Measurements from ENCODE around the gene MAD1L1.
"Not testable (repeated sequence)": the region's sequence is repeated elsewhere in the genome, so short reads cannot be mapped to it uniquely, and the experiment has no call there.

MAD1L1 gene

DNA sequence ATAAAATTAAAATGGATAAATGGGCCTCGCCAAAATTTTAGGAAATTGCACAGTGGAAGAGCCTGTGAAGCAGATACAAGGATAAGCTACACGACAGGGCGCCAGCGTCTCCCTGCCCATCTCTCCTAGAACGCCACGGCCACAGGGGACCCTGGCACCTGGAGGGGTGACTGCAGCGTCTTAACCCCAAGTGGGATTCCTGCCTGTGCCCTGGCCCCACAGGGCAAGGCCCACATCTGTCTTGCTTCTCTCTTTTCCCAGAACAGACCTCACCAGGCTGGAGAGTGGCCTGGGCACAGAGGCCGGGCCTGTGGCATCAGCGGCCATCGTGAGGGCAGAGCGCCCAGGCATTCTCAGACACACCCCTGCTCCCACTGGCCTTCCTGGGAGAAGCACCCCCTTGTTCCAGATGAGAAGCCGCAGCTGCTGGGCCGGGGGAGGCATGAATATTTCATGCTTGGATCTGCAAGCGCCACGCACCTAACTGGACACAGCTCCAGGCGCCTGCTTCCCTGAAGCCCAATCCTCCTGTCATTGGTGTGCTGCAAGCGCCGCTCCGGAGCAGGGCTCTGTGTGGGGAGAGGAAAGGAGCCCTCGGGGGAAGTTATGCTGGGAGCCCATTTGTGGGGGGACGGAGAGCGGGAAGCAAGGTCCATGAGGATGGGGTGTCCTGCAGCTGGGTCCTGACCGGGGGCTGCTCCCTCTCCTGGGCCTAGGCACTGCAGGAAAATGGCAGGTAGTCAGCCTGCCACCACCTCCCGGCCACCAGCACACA is 409.2 kb downstream of the MAD1L1 start:
- no peak overlapping the region for H2AFZ ChIP-seq (ENCODE audit: low read depth)
- no peaks in the 10 kb centered on the region for H3K27me3 ChIP-seq (ENCODE audit: insufficient read depth, low read depth)
- H3K27ac ChIP-seq, result no peak overlapping the region
- H3K4me3 ChIP-seq (IDR thresholded peaks at IDR 0.05; ENCODE audit: insufficient read depth, low read depth, low read length), result no peak overlapping the region
- H3K36me3 ChIP-seq (ENCODE audit: insufficient read depth), result no peaks in the 10 kb centered on the region
- no peaks in the 10 kb centered on the region for H3K4me1 ChIP-seq (ENCODE audit: low read depth, poor library complexity, severe bottlenecking)
- no peaks in the 10 kb centered on the region for H4K20me1 ChIP-seq (ENCODE audit: insufficient read depth)
- TF ChIP-seq, protein P1, sequence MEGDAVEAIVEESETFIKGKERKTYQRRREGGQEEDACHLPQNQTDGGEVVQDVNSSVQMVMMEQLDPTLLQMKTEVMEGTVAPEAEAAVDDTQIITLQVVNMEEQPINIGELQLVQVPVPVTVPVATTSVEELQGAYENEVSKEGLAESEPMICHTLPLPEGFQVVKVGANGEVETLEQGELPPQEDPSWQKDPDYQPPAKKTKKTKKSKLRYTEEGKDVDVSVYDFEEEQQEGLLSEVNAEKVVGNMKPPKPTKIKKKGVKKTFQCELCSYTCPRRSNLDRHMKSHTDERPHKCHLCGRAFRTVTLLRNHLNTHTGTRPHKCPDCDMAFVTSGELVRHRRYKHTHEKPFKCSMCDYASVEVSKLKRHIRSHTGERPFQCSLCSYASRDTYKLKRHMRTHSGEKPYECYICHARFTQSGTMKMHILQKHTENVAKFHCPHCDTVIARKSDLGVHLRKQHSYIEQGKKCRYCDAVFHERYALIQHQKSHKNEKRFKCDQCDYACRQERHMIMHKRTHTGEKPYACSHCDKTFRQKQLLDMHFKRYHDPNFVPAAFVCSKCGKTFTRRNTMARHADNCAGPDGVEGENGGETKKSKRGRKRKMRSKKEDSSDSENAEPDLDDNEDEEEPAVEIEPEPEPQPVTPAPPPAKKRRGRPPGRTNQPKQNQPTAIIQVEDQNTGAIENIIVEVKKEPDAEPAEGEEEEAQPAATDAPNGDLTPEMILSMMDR (conservative IDR thresholded peaks at IDR 0.05; ENCODE audit: low read depth, low read length), result no peak
- H3K79me2 ChIP-seq (ENCODE audit: insufficient read depth, low read depth), result no peaks in the 10 kb centered on the region
- no peak overlapping the region for H3K4me2 ChIP-seq
- H3K9ac ChIP-seq, result no peak overlapping the region

DNA sequence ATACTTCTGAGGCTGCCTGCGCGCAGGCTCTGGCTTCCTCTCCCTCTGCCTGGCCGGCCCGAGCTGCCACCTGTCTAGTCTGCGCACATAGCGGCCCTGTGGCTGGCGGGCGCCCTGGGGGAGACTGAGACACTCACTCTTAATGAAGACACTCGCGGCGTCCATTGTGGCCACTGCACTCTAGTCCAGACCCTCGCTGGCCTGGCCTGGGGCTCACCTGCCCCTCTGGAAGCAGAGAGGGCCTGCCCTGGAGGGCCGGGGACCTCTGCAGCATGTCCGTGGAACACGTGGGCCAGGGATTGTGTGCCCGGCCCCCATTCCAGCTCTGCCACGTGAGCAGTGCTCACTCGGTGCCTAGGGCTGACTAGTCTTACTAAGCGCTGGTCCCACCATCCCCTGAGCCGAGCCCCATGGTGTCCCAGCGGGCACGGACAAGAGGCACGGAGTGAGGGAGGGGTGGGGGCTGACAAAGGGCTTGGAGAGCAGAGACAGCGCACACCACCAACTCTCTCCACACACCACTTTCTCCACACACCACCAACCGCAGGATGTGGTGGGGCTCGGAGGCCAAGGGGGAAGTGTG is 413.4 kb downstream of the MAD1L1 start:
- Histone ChIP-seq H3K27ac (no peak overlapping the region), H3K36me3 (ENCODE audit: insufficient read depth) (no peaks in the 10 kb centered on the region), H3K4me3 (IDR thresholded peaks at IDR 0.05; ENCODE audit: insufficient read depth, low read depth, low read length) (no peak overlapping the region), H3K9ac (no peak overlapping the region), H3K79me2 (ENCODE audit: insufficient read depth, low read depth) (no peaks in the 10 kb centered on the region), H2AFZ (ENCODE audit: low read depth) (no peak overlapping the region), H3K4me2 (no peak overlapping the region), H3K27me3 (ENCODE audit: insufficient read depth, low read depth) (no peaks in the 10 kb centered on the region), H3K4me1 (ENCODE audit: low read depth, poor library complexity, severe bottlenecking) (no peaks in the 10 kb centered on the region), H4K20me1 (ENCODE audit: insufficient read depth) (no peaks in the 10 kb centered on the region)
- TF ChIP-seq, protein P1 (conservative IDR thresholded peaks at IDR 0.05; ENCODE audit: low read depth, low read length), result no peak

DNA sequence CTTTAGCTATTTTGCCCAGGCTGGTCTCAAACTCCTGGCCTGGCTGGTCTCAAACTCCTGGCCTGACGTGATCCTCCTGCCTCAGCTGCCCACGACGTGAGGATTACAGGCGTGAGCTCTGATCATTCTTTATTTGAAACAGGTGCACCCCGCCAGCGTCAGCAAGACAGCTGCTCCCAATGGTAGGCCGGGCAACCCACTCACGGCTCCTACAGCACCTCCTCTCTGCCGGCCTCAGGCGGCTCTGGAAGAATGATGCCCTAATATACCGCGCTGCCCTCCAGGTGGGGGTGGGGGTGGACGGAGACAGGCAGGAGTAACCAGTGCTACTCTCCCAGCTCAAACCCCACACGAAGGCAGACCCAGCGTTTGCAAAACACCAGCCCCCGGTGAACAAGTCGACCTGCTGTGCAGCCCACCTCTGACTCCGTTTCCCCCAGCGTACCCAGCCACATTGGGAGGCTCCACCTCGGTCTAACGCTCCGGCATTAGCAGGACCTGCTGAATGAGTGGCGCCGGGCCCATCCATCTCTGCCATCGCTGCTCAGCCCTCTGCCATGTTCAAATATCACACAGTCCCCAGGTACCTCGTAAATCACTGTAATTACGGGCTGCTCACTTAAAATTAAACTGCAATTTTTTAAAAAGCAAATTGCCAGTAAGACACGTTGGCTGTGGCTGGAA is 414.0 kb downstream of the MAD1L1 start:
- TF ChIP-seq, protein P1 (conservative IDR thresholded peaks at IDR 0.05; ENCODE audit: low read depth, low read length), result no peak
- no peaks in the 10 kb centered on the region for H3K79me2 ChIP-seq (ENCODE audit: insufficient read depth, low read depth)
- no peaks in the 10 kb centered on the region for H3K27me3 ChIP-seq (ENCODE audit: insufficient read depth, low read depth)
- H2AFZ ChIP-seq (ENCODE audit: low read depth), result no peak overlapping the region
- no peak overlapping the region for H3K9ac ChIP-seq
- H3K27ac ChIP-seq, result no peak overlapping the region
- H3K4me3 ChIP-seq (IDR thresholded peaks at IDR 0.05; ENCODE audit: insufficient read depth, low read depth, low read length), result no peak overlapping the region
- H3K36me3 ChIP-seq (ENCODE audit: insufficient read depth), result no peaks in the 10 kb centered on the region
- H4K20me1 ChIP-seq (ENCODE audit: insufficient read depth), result no peaks in the 10 kb centered on the region
- no peaks in the 10 kb centered on the region for H3K4me1 ChIP-seq (ENCODE audit: low read depth, poor library complexity, severe bottlenecking)
- H3K4me2 ChIP-seq, result no peak overlapping the region

DNA sequence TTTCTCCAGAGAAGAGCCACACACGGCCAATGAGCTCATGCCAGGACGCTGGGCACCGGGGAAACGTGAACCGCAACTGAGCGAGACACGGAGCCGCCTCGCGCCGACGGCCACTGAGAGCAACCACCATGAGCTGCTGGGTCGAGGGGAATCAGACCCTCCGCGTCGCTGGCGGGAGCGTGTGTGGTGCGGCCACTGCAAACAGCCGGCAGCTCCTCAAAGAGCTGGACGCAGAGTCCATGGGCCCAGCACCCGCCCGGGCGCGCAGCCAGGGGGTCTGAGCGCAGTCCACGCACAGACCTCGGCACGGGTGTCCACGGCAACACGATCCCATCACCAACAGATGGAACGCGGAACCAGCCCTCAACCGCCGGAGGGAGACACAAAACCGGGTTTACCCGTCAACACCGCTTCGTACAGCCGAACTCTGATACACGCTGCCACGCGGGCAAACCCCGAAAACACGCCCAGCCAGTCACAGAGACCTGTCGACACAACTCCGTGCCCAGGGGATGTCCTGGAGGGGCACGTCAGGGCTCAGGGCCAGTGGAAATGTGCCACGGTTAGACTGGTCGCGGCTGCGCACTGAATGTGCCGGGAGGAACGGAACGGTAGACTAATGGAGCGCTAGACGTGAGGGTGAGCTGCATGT is 415.6 kb downstream of the MAD1L1 start:
- H3K9ac ChIP-seq, result no peak overlapping the region
- H2AFZ ChIP-seq (ENCODE audit: low read depth), result no peak overlapping the region
- TF ChIP-seq, protein P1 (conservative IDR thresholded peaks at IDR 0.05; ENCODE audit: low read depth, low read length), result no peak
- H3K36me3 ChIP-seq (ENCODE audit: insufficient read depth), result no peaks in the 10 kb centered on the region
- H3K27me3 ChIP-seq (ENCODE audit: insufficient read depth, low read depth), result no peaks in the 10 kb centered on the region
- no peak overlapping the region for H3K4me2 ChIP-seq
- no peak overlapping the region for H3K27ac ChIP-seq
- no peaks in the 10 kb centered on the region for H3K79me2 ChIP-seq (ENCODE audit: insufficient read depth, low read depth)
- H3K4me3 ChIP-seq (IDR thresholded peaks at IDR 0.05; ENCODE audit: insufficient read depth, low read depth, low read length), result no peak overlapping the region
- H3K4me1 ChIP-seq (ENCODE audit: low read depth, poor library complexity, severe bottlenecking), result no peaks in the 10 kb centered on the region
- H4K20me1 ChIP-seq (ENCODE audit: insufficient read depth), result no peaks in the 10 kb centered on the region

DNA sequence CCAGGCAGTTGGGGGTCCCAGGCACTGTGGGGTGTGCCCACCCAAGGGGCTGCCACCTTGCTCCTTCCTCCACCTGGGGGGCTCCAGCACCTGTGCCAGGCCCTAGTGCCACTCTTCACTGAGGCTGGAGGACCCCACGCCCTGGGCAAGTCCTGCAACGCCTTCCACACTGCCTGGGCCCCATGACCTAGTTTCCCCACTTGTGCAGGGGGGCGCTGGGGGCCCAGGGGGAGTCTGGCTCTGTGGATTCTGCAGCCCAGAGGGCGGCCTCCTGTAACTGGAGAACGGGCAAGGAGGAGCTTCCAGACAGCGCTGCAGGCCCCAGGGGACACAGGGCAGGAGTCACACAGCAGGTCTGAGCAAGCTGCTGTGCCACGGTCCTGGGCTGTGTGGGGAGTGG is 416.3 kb downstream of the MAD1L1 start:
- not testable (repeated sequence) for H3K9ac ChIP-seq; H3K36me3 ChIP-seq (ENCODE audit: insufficient read depth); H4K20me1 ChIP-seq (ENCODE audit: insufficient read depth)

DNA sequence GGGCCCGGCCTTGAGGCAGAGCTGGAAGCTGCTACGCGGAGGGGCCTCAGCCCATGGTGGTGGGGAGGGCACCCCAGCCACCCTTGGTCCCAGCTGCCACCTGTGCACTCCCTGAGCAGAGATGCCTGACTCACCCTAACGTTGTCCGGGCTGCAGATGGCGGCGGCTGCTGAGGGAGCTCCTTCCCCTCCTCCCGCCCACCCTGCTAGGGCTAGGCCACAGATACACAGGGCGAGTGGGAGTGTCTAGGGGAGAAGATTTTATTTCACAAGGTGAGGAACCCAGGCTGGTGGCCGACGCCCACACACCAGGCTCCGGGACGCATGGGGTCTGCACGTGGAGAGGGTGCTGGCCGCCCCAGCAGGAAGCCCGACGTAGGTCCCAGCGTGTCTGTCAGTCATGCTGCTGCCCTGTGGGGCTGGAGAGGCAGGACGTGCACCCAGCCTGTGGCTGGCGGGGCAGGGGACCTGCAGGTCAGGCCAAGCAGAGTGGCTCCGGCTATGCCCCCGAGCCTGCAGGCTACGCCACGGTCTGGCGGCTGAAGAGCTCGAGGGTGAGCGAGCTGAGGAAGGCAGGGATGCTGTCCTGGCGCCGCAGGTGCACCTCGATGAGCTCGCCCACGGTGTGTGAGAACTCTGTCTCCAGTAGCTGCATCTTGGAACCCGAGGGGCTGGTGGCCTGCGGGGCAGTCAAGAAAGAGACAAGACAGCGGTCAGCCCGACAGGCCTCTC is 417.0 kb downstream of the MAD1L1 start:
- H3K27ac ChIP-seq; H2AFZ ChIP-seq (ENCODE audit: low read depth); H3K36me3 ChIP-seq (ENCODE audit: insufficient read depth); H3K4me1 ChIP-seq (ENCODE audit: low read depth, poor library complexity, severe bottlenecking); H3K4me3 ChIP-seq (IDR thresholded peaks at IDR 0.05; ENCODE audit: insufficient read depth, low read depth, low read length); H3K9ac ChIP-seq; H4K20me1 ChIP-seq (ENCODE audit: insufficient read depth); H3K79me2 ChIP-seq (ENCODE audit: insufficient read depth, low read depth); H3K27me3 ChIP-seq (ENCODE audit: insufficient read depth, low read depth); H3K4me2 ChIP-seq: not testable (repeated sequence)

More for the DNA sequence above, 416.3 kb downstream of the MAD1L1 start:
- not testable (repeated sequence) for H3K27me3 ChIP-seq (ENCODE audit: insufficient read depth, low read depth); H3K4me2 ChIP-seq; H3K27ac ChIP-seq; H3K79me2 ChIP-seq (ENCODE audit: insufficient read depth, low read depth); H3K4me1 ChIP-seq (ENCODE audit: low read depth, poor library complexity, severe bottlenecking); H2AFZ ChIP-seq (ENCODE audit: low read depth); H3K4me3 ChIP-seq (IDR thresholded peaks at IDR 0.05; ENCODE audit: insufficient read depth, low read depth, low read length)
